Spleen (tissue), 11 donors: ENCODE data around the gene SH3RF1. TPM values are rescaled to one million over a fixed set of nuclear protein-coding genes. Genes with fewer than 3 reads are reported as not detected.

Experiments used
- DNase-seq: peaks from one replicate; pipeline ENCODE4 v3.0.0-alpha.2; 2020
- H3K27ac ChIP-seq, 8 donors: fragments of 200-600 bp; sonication (generic) in 7 of 8; 1 replicate in 4 of 8; 2 replicates in 4 of 8; pipeline versions ENCODE4 v1.5.0 to v1.8.0; 2016 to 2021; ENCODE audit warnings: inconsistent platforms in 4 of 8, mild to moderate bottlenecking in 4 of 8, moderate library complexity in 1 of 8
- H3K27me3 ChIP-seq, 7 donors: fragments of 200-600 bp; sonication (generic) in 6 of 7; replicated peaks in 1 of 7; 1 replicate in 4 of 7; 2 replicates in 3 of 7; pipeline versions ENCODE4 v1.5.0 to v1.8.0; 2016 to 2021; ENCODE audit warnings: inconsistent platforms in 3 of 7, mild to moderate bottlenecking in 1 of 7
- H3K36me3 ChIP-seq, 6 donors: fragments of 200-600 bp; sonication (generic) in 5 of 6; 1 replicate in 4 of 6; 2 replicates in 2 of 6; pipeline versions ENCODE4 v1.5.0 to v1.8.0; 2016 to 2021; ENCODE audit warnings: inconsistent platforms in 2 of 6
- H3K4me1 ChIP-seq, 6 donors: fragments of 200-600 bp; sonication (generic) in 5 of 6; 1 replicate in 3 of 6; 2 replicates in 3 of 6; pipeline versions ENCODE4 v1.5.0 to v1.8.0; 2016 to 2021; ENCODE audit warnings: inconsistent platforms in 3 of 6
- H3K4me3 ChIP-seq, 8 donors: fragments of 200-600 bp; sonication (generic) in 7 of 8; 1 replicate in 4 of 8; 2 replicates in 4 of 8; pipeline versions ENCODE4 v1.5.0 to v1.8.0; 2016 to 2021; ENCODE audit warnings: inconsistent platforms in 4 of 8, mild to moderate bottlenecking in 4 of 8, moderate library complexity in 2 of 8
- H3K9me3 ChIP-seq, 8 donors: fragments of 200-600 bp; sonication (generic) in 7 of 8; 1 replicate in 4 of 8; 2 replicates in 4 of 8; pipeline versions ENCODE4 v1.5.0 to v1.8.0; 2016 to 2021; ENCODE audit warnings: inconsistent platforms in 4 of 8
- CTCF ChIP-seq, 11 experiments: fragments of 200-600 bp in 7 of 11; fragments of 450-650 bp in 4 of 11; sonication (generic) in 4 of 11; IDR thresholded peaks in 8 of 11; conservative IDR thresholded peaks in 3 of 11; 1 replicate in 7 of 11; 2 replicates in 4 of 11; pipeline versions ENCODE4 v1.4.0 to v1.8.0; 2016 to 2021; ENCODE audit warnings: antibody characterized with exemption in 11 of 11, inconsistent platforms in 4 of 11, mild to moderate bottlenecking in 1 of 11
- POLR2A ChIP-seq, 3 donors: fragments of 450-650 bp; IDR thresholded peaks; one replicate each; pipeline ENCODE4 v1.5.1; 2017; ENCODE audit warnings: antibody characterized with exemption in 3 of 3, mild to moderate bottlenecking in 1 of 3
- POLR2AphosphoS5 ChIP-seq, 3 donors: sonication (generic); formaldehyde crosslinking; IDR thresholded peaks; one replicate each; pipeline ENCODE4 v1.5.1; 2017; ENCODE audit warnings: antibody characterized with exemption in 3 of 3
- WGBS, 5 donors: extraction: QIAGEN DNeasy Blood & Tissue Kit in 3 of 5; methylation state at CpG; one replicate each; pipeline versions ENCODE4 v1.1.5 to v1.1.7; 2013 to 2018; 5-methylcytosine and 5-hydroxymethylcytosine counted together
- intact Hi-C: fragments of 100-400 bp; cut with DNase I; formaldehyde crosslinking; loops from one replicate; pipeline ENCODE4 v1.15.0; 2023; ENCODE audit warnings: low total_unique reads
- polyA plus RNA-seq, 3 donors: library from polyadenylated mRNA; stranded (reverse); fragments of 200-250 nt; gene quantifications; one replicate each; pipeline ENCODE4 v1.2.1, GENCODE V29; 2013
- total RNA-seq, 7 donors: library from RNA; depleted of rRNA in 3 of 7; stranded (reverse); fragments of >200 nt in 3 of 7; fragmentation: NEBNext Ultra II Directional in 4 of 7; extraction: Animal tissue kit (Norgen Biotek cat#: 25700) in 4 of 7; gene quantifications; one replicate each; pipeline versions ENCODE4 v1.1.0 to v1.2.1, GENCODE V29; 2016 to 2021
- donor health status: healthy with polysubstance abuse.
- donor health status: DM: no; HTN: no; CAD: no; lungs with moderate emphysema.
- donor health status: DM: no; HTN: no; CAD: no.
- donor health status: Bipolar disorder and iron deficiency.
- donor health status: healthy.
- donor health status: DM: no; HTN: no; CAD: no.
- donor health status: DM: yes; HTN: yes; CAD: no.

The SH3RF1 gene
- total and polyA plus RNA-seq, 10 donors = 1.1 to 18.6 (median 10.0) TPM

GRCh38 chr4:169127314-169127713, 143.4 kb downstream of the SH3RF1 start:
- DNase-seq = no peak
- Histone ChIP-seq H3K27me3 (no peaks in the 10 kb centered on the region), H3K27ac (no peak overlapping the region), H3K36me3 (peaks cover 0 to 58% (median 3%) of the 10 kb centered on the region in 6 donors), H3K4me3 (no peak overlapping the region), H3K9me3 (no peaks in the 10 kb centered on the region), H3K4me1 (no peaks in the 10 kb centered on the region)
- intact Hi-C loops = no loop called here
- 94 to 100% (median 96%) methylated on average over 1 of the region's 1 CpG for WGBS, 5 donors
- TF ChIP-seq CTCF (IDR thresholded peaks at IDR 0.05 in 8 of 11, conservative IDR thresholded peaks at IDR 0.05 in 3 of 11) (no peak), POLR2AphosphoS5 (IDR thresholded peaks at IDR 0.05) (no peak), POLR2A (IDR thresholded peaks at IDR 0.05) (no peak)

GRCh38 chr4:169124661-169125060, 146.1 kb downstream of the SH3RF1 start:
- Histone ChIP-seq H3K27me3 (no peaks in the 10 kb centered on the region), H3K27ac (no peak overlapping the region), H3K36me3 (peaks cover 0 to 54% (median 7%) of the 10 kb centered on the region in 6 donors), H3K9me3 (no peaks in the 10 kb centered on the region), H3K4me3 (no peak overlapping the region), H3K4me1 (no peaks in the 10 kb centered on the region)
- intact Hi-C loops = no loop called here
- no peak for DNase-seq
- 77 to 98% (median 88%) methylated on average over 2 of the region's 2 CpGs for WGBS, 5 donors
- TF ChIP-seq POLR2A (IDR thresholded peaks at IDR 0.05) = no peak
- no peak for TF ChIP-seq CTCF (IDR thresholded peaks at IDR 0.05 in 8 of 11, conservative IDR thresholded peaks at IDR 0.05 in 3 of 11)
- no peak for TF ChIP-seq POLR2AphosphoS5 (IDR thresholded peaks at IDR 0.05)

- H3K4me3 ChIP-seq = no peak overlapping the region
- 91 to 99% (median 95%) methylated on average over 2 of the region's 2 CpGs for WGBS, 5 donors
- TF ChIP-seq POLR2AphosphoS5 (IDR thresholded peaks at IDR 0.05) (no peak), POLR2A (IDR thresholded peaks at IDR 0.05) (no peak), CTCF (IDR thresholded peaks at IDR 0.05 in 8 of 11, conservative IDR thresholded peaks at IDR 0.05 in 3 of 11) (no peak)
- H3K4me1 ChIP-seq = no peaks in the 10 kb centered on the region
- H3K27ac ChIP-seq = no peak overlapping the region
- DNase-seq = no peak
- no peaks in the 10 kb centered on the region for H3K9me3 ChIP-seq
- peaks cover 0 to 56% (median 7%) of the 10 kb centered on the region in 6 donors for H3K36me3 ChIP-seq
- H3K27me3 ChIP-seq = no peaks in the 10 kb centered on the region
- intact Hi-C loops = no loop called here
Observed at GRCh38 chr4:169122422-169122821, 148.3 kb downstream of the SH3RF1 start.

- H3K27me3 ChIP-seq = no peaks in the 10 kb centered on the region
- no peak overlapping the region for H3K27ac ChIP-seq
- peaks cover 0 to 57% (median 10%) of the 10 kb centered on the region in 6 donors for H3K36me3 ChIP-seq
- no peak for TF ChIP-seq POLR2AphosphoS5 (IDR thresholded peaks at IDR 0.05)
- no peak for TF ChIP-seq POLR2A (IDR thresholded peaks at IDR 0.05)
- TF ChIP-seq CTCF (IDR thresholded peaks at IDR 0.05 in 8 of 11, conservative IDR thresholded peaks at IDR 0.05 in 3 of 11) = no peak
- H3K4me1 ChIP-seq = no peaks in the 10 kb centered on the region
- no peak for DNase-seq
- no peak overlapping the region for H3K4me3 ChIP-seq
- 94 to 98% (median 95%) methylated on average over 12 of the region's 12 CpGs for WGBS, 5 donors
- intact Hi-C loops = no loop called here
- H3K9me3 ChIP-seq = no peaks in the 10 kb centered on the region
Observed at GRCh38 chr4:169121861-169122382, 148.8 kb downstream of the SH3RF1 start.
